Heart right ventricle (tissue), 16 donors: Measurements from ENCODE around the gene CACNA2D2. TPM values are rescaled to one million over a fixed set of nuclear protein-coding genes. Genes with fewer than 3 reads are reported as not detected.

Source experiments
- ATAC-seq, 8 donors: fragments of 200-7000 bp; cut with Tn5 transposase; one replicate each; pipeline ENCODE4 v1.9.1; 2020; ENCODE audit warnings: mild to moderate bottlenecking in 8 of 8, moderate library complexity in 8 of 8, moderate number of reproducible peaks in 1 of 8
- DNase-seq, 2 donors: peaks; one replicate each; pipeline ENCODE4 v3.0.0-alpha.2; 2020
- H3K27ac ChIP-seq, 10 donors: fragments of 200-600 bp; sonication (generic) in 2 of 10; one replicate each; pipeline versions ENCODE4 v1.5.0 to v1.8.0; 2020 to 2022; ENCODE audit warnings: mild to moderate bottlenecking in 3 of 10
- H3K27me3 ChIP-seq, 7 donors: fragments of 200-600 bp; one replicate each; pipeline ENCODE4 v1.8.0; 2021 to 2022; ENCODE audit warnings: mild to moderate bottlenecking in 2 of 7
- H3K36me3 ChIP-seq, 9 donors: fragments of 200-600 bp; sonication (generic) in 1 of 9; one replicate each; pipeline versions ENCODE4 v1.5.0 to v1.8.0; 2020 to 2022; ENCODE audit warnings: mild to moderate bottlenecking in 2 of 9
- H3K4me1 ChIP-seq, 9 donors: fragments of 200-600 bp; sonication (generic) in 1 of 9; one replicate each; pipeline versions ENCODE4 v1.5.0 to v1.8.0; 2020 to 2022; ENCODE audit warnings: mild to moderate bottlenecking in 4 of 9
- H3K4me3 ChIP-seq, 10 donors: fragments of 200-600 bp; sonication (generic) in 2 of 10; one replicate each; pipeline versions ENCODE4 v1.5.0 to v1.8.0; 2020 to 2022; ENCODE audit warnings: mild to moderate bottlenecking in 7 of 10, moderate library complexity in 2 of 10
- H3K9me3 ChIP-seq, 11 donors: fragments of 200-600 bp in 10 of 11; sonication (generic) in 2 of 11; one replicate each; pipeline versions ENCODE4 v1.5.0 to v1.8.0; 2013 to 2022; ENCODE audit warnings: mild to moderate bottlenecking in 2 of 11, control low read depth in 1 of 11, moderate library complexity in 1 of 11
- WGBS, 2 donors: extraction: QIAGEN DNeasy Blood & Tissue Kit; methylation state at CpG; one replicate each; pipeline ENCODE4 v1.1.7; 2013; ENCODE audit warnings: inconsistent platforms in 1 of 2; 5-methylcytosine and 5-hydroxymethylcytosine counted together
- intact Hi-C, 10 donors: fragments of 100-400 bp; cut with DNase I; formaldehyde crosslinking; loops; one replicate each; pipeline versions ENCODE4 v1.11.1 to v1.14.2; 2022
- long read RNA-seq, 3 donors: library from polyadenylated mRNA; unstranded; transcript quantifications; one replicate each; pipeline ENCODE4 v2.0.0, GENCODE V29; 2020 to 2021
- polyA plus RNA-seq, 2 donors: library from polyadenylated mRNA; stranded (reverse); fragments of 200-250 nt; gene quantifications; one replicate each; pipeline ENCODE4 v1.2.3, GENCODE V29; 2013
- total RNA-seq, 10 donors: library from RNA; stranded (reverse); fragmentation: NEBNext Ultra II Directional in 3 of 10; extraction: Animal tissue kit (Norgen Biotek cat#: 25700) in 3 of 10; gene quantifications; one replicate each; pipeline versions ENCODE4 v1.2.1 to v1.2.4, GENCODE V29; 2021 to 2023
- TF ChIP-seq, protein P1 (sequence below), 9 donors: fragments of 200-600 bp; sonication (generic) in 2 of 9; IDR thresholded peaks; one replicate each; pipeline versions ENCODE4 v1.5.0 to v1.8.0; 2021 to 2022; ENCODE audit warnings: antibody characterized with exemption in 9 of 9, mild to moderate bottlenecking in 5 of 9, moderate library complexity in 1 of 9
- donor health status: Arrhythmogenic right ventricular cardiomyopathy.
- donor health status: ischemic (EF 13 %, LVEDD 7.1; RV severe dilation, severe dysfunction).
- donor health status: healthy with polysubstance abuse.
- donor health status: DM: no; HTN: yes; CAD: no.
- donor health status: DM: no; HTN: no; CAD: no.
- donor health status: ischemic (EF 25% LVEDD 6.9; RV normal size, moderate dysfunction).
- donor health status: ischemic (EF 25% LVEDD 5.7; RV mildly dilated, moderate dysfunction).
- donor health status: healthy.
- donor health status: DM: yes; HTN: yes; CAD: no.
- donor health status: Ischemic cardiomyopathy.
- donor health status: ischemic (EF 35%, LVEDD 5.7; RV mildly dilated, moderate dysfunction).
- donor health status: nonischemic (EF 11% LVEDD 7.7; RV severe dilation, severe dysfunction).
- donor health status: DM: yes; HTN: yes; CAD: no.
- donor health status: PGD.
- donor health status: ischemic (EF 29% LVEDD 5.4; RV normal size, mild dysfunction).
- donor health status: nonischemic (EF 23%, LVEDD 6.1; RV moderate dilation, normal function).

CACNA2D2 gene
- 1 to 10 TPM in 9 of 10 donors, under 1 TPM in 1; 0.95 to 3.9 (median 2.6) TPM for total RNA-seq
- 1 to 10 TPM in 1 of 2 donors, under 1 TPM in 1; 0.42 to 2.2 TPM for polyA plus RNA-seq
- long read RNA-seq, donor 1, partial matches to known transcripts, result 0 of 2 reads
- long read RNA-seq, donor 1, other reads (novel, unspliced or antisense), result 2 of 2 reads
- long read RNA-seq, donor 2, partial matches to known transcripts, result 0 of 1 reads
- long read RNA-seq, donor 2, other reads (novel, unspliced or antisense), result 1 of 1 reads
- long read RNA-seq, donor 3, result 0 reads

DNA sequence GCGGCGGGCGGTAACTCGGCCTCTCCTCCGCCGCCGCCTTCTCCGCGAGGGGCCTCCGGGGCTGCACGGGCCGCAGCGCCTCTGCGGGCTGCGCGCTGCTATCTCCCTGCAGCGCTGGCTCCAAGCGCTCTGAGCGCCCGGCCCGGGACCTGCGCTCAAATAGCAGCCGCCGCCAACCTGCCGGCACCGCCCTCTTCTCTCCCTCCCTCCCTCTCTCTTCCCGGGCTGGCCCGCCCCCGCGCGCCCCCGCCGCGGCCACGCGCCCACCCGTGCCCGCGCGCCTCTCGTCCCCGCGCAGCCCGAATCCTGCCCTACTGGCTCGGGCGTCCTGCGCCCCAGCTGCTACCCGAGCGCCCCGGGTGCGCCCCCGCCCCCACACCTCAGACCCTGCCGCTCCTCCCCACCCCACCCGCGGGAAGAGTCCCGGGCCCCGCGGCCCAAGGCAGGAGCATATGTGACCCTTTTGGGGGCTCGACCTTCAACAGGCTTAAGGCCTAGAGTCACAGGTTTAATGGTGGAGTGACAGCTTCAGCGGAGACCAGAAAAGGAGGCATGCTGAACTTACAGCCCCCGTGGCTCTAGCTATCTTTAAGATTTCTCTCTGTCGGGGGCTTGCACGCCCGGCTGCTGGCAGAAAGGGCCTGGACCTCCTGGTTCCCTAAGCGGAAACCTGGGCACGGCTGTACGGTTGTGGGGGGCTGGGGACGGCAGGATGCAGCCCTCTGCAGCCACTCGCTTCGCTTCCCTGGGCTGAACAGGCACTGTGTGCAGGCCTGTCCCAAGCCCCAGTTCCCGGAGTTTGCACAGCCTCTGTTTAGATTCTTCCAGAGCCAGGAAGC is at the start of gene CACNA2D2:
Gene CACNA2D2 (minus strand): TSS at position 131 of the 839 bp plus-strand sequence. CDS start 211 bp downstream, outside the sequence.
- DNase-seq (peak; percentile 52 to 70), ATAC-seq (peak; percentile 71 to 90 (median 82))
- WGBS, 2 donors, result 8 to 14% methylated on average over 50 to 71 of the region's 71 CpGs
- H3K4me3 ChIP-seq, result peak within 1 kb of the TSS in 9 of 10 donors; percentile 45 to 65 (median 56)
- peaks cover 0 to 36% (median 12%) of the 10 kb centered on the region in 7 donors for H3K27me3 ChIP-seq
- TF ChIP-seq, protein P1, sequence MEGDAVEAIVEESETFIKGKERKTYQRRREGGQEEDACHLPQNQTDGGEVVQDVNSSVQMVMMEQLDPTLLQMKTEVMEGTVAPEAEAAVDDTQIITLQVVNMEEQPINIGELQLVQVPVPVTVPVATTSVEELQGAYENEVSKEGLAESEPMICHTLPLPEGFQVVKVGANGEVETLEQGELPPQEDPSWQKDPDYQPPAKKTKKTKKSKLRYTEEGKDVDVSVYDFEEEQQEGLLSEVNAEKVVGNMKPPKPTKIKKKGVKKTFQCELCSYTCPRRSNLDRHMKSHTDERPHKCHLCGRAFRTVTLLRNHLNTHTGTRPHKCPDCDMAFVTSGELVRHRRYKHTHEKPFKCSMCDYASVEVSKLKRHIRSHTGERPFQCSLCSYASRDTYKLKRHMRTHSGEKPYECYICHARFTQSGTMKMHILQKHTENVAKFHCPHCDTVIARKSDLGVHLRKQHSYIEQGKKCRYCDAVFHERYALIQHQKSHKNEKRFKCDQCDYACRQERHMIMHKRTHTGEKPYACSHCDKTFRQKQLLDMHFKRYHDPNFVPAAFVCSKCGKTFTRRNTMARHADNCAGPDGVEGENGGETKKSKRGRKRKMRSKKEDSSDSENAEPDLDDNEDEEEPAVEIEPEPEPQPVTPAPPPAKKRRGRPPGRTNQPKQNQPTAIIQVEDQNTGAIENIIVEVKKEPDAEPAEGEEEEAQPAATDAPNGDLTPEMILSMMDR (IDR thresholded peaks at IDR 0.05), result no peak
- H3K9me3 ChIP-seq, result no peaks in the 10 kb centered on the region
- H3K27ac ChIP-seq, result peak within 1 kb of the TSS in 8 of 10 donors; percentile 41 to 69 (median 58)
- intact Hi-C loops, result no loop called here
- no peaks in the 10 kb centered on the region for H3K36me3 ChIP-seq
- H3K4me1 ChIP-seq, result peaks cover 0 to 19% (median 6%) of the 10 kb centered on the region in 9 donors

DNA sequence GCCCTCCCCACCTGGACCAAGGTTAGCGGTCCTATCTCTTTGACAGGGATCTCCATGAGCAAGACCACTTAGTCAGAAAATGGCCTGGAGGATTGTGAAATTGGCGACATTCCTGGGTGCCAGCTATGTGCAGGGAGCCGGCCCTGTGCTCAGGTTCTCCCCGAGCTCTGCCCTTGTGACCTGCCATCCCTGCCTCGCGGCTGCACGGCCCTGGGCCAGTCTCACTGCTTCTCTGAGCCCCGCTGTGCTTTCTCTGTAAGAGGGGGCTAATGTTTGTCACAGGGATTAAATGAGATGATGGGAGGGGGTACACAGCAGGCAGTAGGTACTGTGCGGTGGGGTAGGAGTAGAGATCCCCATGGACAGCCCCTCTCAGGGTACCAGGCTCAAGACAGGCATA is 49.2 kb upstream of the CACNA2D2 start:
- intact Hi-C loops, result loop anchor here in 1 of 10 donors (5.0 kb wide), 1 partner anchor 205 kb away; the partner anchor contains the start of gene ZMYND10
- 86 to 87% methylated on average over 9 of the region's 9 CpGs for WGBS, 2 donors
- TF ChIP-seq, protein P1 (IDR thresholded peaks at IDR 0.05), result no peak
- no peak for ATAC-seq
- Histone ChIP-seq H3K36me3 (no peaks in the 10 kb centered on the region), H3K4me3 (no peak overlapping the region), H3K27ac (no peak overlapping the region), H3K9me3 (no peaks in the 10 kb centered on the region), H3K4me1 (peaks cover 0 to 6% (median under 1%) of the 10 kb centered on the region in 9 donors), H3K27me3 (no peaks in the 10 kb centered on the region)
- no peak for DNase-seq

DNA sequence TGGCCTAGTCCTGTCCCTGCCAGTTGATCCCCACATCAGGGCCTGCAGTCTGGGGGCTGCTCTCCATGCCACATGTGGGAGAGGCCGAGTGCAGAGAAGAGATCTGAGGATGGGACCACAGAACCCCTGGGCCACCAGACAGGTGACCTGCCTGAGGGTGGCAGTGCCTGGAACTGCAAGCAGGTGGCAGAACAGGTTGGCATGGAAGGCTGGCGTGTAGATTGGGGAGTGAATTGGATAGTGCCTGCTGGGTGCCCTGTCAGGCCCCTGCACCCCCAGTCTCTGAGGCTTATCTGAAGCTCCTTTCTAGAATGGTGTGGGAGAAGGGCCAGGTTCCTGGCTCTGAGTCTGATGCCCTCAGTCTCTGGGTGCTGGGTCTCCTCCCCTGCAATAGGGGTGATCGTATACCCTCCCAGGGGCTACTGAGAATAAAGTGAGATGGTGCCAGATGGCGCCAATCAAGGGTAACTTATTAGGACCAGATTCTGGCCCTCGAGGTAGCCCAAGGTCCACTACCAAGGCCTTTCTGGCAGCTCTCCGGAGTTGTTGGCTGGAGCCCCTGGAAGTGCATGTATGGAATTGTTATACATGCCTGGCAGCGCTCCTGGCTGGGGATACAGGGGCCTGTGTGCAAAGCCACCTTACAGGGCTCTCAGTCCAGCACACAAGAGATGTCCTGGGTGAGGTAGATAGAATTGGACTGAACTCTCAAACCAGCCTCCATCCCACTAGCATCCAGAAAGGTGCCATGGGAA is 48.4 kb upstream of the CACNA2D2 start:
- DNase-seq, result no peak
- H3K27ac ChIP-seq, result no peak overlapping the region
- H3K4me1 ChIP-seq, result peaks cover 0 to 1% (median 0%) of the 10 kb centered on the region in 9 donors
- intact Hi-C loops, result loop anchor here in 1 of 10 donors (5.0 kb wide), 1 partner anchor 205 kb away; the partner anchor contains the start of gene ZMYND10
- no peaks in the 10 kb centered on the region for H3K36me3 ChIP-seq
- no peaks in the 10 kb centered on the region for H3K9me3 ChIP-seq
- H3K27me3 ChIP-seq, result no peaks in the 10 kb centered on the region
- TF ChIP-seq, protein P1 (IDR thresholded peaks at IDR 0.05), result no peak
- 66 to 74% methylated on average over 7 of the region's 7 CpGs for WGBS, 2 donors
- no peak overlapping the region for H3K4me3 ChIP-seq
- no peak for ATAC-seq
